Measurements from ENCODE around the gene UGT2B7. TPM values are rescaled to one million over a fixed set of nuclear protein-coding genes. Genes with fewer than 3 reads are reported as not detected.

The UGT2B7 gene
- total and polyA plus RNA-seq, 2 experiments from 2014 or later, result not detected

GRCh38 chr4:69154021-69154420, 57.7 kb downstream of the UGT2B7 start:
- Histone ChIP-seq H3K4me2 (no peak overlapping the region), H3K27ac (ENCODE audit: low read depth) (no peak overlapping the region), H3K4me3 (no peak overlapping the region), H2AFZ (no peak overlapping the region), H3K9me2 (ENCODE audit: insufficient read depth) (no peaks in the 10 kb centered on the region), H3K4me1 (ENCODE audit: insufficient read depth) (no peaks in the 10 kb centered on the region), H4K20me1 (replicated peaks; ENCODE audit: insufficient read depth) (no peaks in the 10 kb centered on the region), H3K27me3 (ENCODE audit: insufficient read depth) (no peaks in the 10 kb centered on the region), H3F3A (replicated peaks; ENCODE audit: low read depth) (no peaks in the 10 kb centered on the region), H3K79me2 (replicated peaks; ENCODE audit: insufficient read depth) (no peaks in the 10 kb centered on the region), H3K36me3 (ENCODE audit: insufficient read depth) (no peaks in the 10 kb centered on the region)
- DNase-seq (ENCODE audit: low spot score) (no peak), ATAC-seq (no peak)
- TF ChIP-seq STAT1 (IDR thresholded peaks at IDR 0.05; ENCODE audit: unreplicated experiment), result no peak
- no peak for TF ChIP-seq EZH2 (IDR thresholded peaks at IDR 0.05; ENCODE audit: low read depth, unreplicated experiment)
- TF ChIP-seq NANOG (IDR thresholded peaks at IDR 0.05; ENCODE audit: borderline replicate concordance), result no peak
- TF ChIP-seq ZNF331 (CRISPR knock-in tag; IDR thresholded peaks at IDR 0.05; ENCODE audit: low read depth), result no peak
- TF ChIP-seq JUNB (IDR thresholded peaks at IDR 0.05; ENCODE audit: unreplicated experiment), result no peak
- TF ChIP-seq, protein P1, sequence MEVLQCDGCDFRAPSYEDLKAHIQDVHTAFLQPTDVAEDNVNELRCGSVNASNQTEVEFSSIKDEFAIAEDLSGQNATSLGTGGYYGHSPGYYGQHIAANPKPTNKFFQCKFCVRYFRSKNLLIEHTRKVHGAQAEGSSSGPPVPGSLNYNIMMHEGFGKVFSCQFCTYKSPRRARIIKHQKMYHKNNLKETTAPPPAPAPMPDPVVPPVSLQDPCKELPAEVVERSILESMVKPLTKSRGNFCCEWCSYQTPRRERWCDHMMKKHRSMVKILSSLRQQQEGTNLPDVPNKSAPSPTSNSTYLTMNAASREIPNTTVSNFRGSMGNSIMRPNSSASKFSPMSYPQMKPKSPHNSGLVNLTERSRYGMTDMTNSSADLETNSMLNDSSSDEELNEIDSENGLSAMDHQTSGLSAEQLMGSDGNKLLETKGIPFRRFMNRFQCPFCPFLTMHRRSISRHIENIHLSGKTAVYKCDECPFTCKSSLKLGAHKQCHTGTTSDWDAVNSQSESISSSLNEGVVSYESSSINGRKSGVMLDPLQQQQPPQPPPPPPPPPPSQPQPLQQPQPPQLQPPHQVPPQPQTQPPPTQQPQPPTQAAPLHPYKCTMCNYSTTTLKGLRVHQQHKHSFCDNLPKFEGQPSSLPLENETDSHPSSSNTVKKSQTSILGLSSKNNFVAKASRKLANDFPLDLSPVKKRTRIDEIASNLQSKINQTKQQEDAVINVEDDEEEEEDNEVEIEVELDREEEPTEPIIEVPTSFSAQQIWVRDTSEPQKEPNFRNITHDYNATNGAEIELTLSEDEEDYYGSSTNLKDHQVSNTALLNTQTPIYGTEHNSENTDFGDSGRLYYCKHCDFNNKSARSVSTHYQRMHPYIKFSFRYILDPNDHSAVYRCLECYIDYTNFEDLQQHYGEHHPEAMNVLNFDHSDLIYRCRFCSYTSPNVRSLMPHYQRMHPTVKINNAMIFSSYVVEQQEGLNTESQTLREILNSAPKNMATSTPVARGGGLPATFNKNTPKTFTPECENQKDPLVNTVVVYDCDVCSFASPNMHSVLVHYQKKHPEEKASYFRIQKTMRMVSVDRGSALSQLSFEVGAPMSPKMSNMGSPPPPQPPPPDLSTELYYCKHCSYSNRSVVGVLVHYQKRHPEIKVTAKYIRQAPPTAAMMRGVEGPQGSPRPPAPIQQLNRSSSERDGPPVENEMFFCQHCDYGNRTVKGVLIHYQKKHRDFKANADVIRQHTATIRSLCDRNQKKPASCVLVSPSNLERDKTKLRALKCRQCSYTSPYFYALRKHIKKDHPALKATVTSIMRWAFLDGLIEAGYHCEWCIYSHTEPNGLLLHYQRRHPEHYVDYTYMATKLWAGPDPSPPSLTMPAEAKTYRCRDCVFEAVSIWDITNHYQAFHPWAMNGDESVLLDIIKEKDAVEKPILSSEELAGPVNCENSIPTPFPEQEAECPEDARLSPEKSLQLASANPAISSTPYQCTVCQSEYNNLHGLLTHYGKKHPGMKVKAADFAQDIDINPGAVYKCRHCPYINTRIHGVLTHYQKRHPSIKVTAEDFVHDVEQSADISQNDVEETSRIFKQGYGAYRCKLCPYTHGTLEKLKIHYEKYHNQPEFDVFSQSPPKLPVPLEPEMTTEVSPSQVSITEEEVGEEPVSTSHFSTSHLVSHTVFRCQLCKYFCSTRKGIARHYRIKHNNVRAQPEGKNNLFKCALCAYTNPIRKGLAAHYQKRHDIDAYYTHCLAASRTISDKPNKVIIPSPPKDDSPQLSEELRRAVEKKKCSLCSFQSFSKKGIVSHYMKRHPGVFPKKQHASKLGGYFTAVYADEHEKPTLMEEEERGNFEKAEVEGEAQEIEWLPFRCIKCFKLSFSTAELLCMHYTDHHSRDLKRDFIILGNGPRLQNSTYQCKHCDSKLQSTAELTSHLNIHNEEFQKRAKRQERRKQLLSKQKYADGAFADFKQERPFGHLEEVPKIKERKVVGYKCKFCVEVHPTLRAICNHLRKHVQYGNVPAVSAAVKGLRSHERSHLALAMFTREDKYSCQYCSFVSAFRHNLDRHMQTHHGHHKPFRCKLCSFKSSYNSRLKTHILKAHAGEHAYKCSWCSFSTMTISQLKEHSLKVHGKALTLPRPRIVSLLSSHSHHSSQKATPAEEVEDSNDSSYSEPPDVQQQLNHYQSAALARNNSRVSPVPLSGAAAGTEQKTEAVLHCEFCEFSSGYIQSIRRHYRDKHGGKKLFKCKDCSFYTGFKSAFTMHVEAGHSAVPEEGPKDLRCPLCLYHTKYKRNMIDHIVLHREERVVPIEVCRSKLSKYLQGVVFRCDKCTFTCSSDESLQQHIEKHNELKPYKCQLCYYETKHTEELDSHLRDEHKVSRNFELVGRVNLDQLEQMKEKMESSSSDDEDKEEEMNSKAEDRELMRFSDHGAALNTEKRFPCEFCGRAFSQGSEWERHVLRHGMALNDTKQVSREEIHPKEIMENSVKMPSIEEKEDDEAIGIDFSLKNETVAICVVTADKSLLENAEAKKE (CRISPR knock-in tag; IDR thresholded peaks at IDR 0.05), result no peak
- TF ChIP-seq, protein P2, sequence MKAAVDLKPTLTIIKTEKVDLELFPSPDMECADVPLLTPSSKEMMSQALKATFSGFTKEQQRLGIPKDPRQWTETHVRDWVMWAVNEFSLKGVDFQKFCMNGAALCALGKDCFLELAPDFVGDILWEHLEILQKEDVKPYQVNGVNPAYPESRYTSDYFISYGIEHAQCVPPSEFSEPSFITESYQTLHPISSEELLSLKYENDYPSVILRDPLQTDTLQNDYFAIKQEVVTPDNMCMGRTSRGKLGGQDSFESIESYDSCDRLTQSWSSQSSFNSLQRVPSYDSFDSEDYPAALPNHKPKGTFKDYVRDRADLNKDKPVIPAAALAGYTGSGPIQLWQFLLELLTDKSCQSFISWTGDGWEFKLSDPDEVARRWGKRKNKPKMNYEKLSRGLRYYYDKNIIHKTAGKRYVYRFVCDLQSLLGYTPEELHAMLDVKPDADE (IDR thresholded peaks at IDR 0.05), result no peak
- no peak for TF ChIP-seq EZH2phosphoT487 (IDR thresholded peaks at IDR 0.05; ENCODE audit: unreplicated experiment)
- no peak for TF ChIP-seq CREB1 (CRISPR knock-in tag; IDR thresholded peaks at IDR 0.05; ENCODE audit: low read depth)
- Mint-ChIP-seq H3K9me3 (no peaks in the 10 kb centered on the region; the same call in 2 of the 3 replicates), H3K27ac (no peak overlapping the region; the same call in 1 of the 2 replicates), H3K4me1 (no peaks in the 10 kb centered on the region), H3K27me3 (ENCODE audit: insufficient read depth, low read depth, poor library complexity) (no peaks in the 10 kb centered on the region), H3K36me3 (ENCODE audit: low read depth) (no peaks in the 10 kb centered on the region), H3K4me3 (no peak overlapping the region)

All from GM23338 (cell line).